ENCODE data around the gene NPAS2.

DNA sequence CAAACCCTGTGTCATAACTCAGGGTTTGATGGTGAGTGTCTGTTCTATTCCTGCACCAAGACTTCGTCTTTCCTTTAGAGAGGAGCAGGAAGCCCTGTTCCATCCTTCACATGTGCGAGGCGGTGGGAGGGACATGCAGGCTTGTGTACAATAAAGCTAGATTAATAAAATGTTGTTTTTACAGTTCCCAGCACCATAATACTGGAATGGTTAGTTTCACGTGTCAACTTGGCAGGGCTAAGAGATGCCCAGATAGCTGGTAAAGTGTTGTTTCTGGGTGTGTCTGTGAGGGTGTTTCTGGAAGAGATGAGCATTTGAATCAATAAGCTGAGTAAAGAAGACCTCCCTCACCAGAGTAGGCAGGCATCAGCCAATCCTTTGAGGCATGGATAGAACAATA is 48.8 kb upstream of the NPAS2 start:
- TF ChIP-seq POLR2A (IDR thresholded peaks at IDR 0.05), result no peak
- TF ChIP-seq, protein P1, sequence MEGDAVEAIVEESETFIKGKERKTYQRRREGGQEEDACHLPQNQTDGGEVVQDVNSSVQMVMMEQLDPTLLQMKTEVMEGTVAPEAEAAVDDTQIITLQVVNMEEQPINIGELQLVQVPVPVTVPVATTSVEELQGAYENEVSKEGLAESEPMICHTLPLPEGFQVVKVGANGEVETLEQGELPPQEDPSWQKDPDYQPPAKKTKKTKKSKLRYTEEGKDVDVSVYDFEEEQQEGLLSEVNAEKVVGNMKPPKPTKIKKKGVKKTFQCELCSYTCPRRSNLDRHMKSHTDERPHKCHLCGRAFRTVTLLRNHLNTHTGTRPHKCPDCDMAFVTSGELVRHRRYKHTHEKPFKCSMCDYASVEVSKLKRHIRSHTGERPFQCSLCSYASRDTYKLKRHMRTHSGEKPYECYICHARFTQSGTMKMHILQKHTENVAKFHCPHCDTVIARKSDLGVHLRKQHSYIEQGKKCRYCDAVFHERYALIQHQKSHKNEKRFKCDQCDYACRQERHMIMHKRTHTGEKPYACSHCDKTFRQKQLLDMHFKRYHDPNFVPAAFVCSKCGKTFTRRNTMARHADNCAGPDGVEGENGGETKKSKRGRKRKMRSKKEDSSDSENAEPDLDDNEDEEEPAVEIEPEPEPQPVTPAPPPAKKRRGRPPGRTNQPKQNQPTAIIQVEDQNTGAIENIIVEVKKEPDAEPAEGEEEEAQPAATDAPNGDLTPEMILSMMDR (IDR thresholded peaks at IDR 0.05), result no peak
- no peak for TF ChIP-seq POLR2AphosphoS5 (IDR thresholded peaks at IDR 0.05)

Measured in breast epithelium (tissue), 3 donors.